DND-41 (cell line): Measurements from ENCODE around the gene TBC1D9.

Experiments used
- CTCF ChIP-seq: IDR thresholded peaks from 2 replicates; pipeline ENCODE4 v1.5.1; 2012; ENCODE audit warnings: borderline replicate concordance, low read length, moderate library complexity, mild to moderate bottlenecking; ENCODE audit not compliant: poor library complexity, severe bottlenecking; ENCODE audit errors: extremely low read depth
- EZH2 ChIP-seq: IDR thresholded peaks from 3 replicates; pipeline ENCODE4 v1.6.1; 2012; ENCODE audit warnings: borderline replicate concordance, low read depth, mild to moderate bottlenecking, moderate library complexity, low read length, inconsistent platforms; ENCODE audit not compliant: severe bottlenecking

- peak; percentile 44 for TF ChIP-seq CTCF
- TF ChIP-seq EZH2 = no peak
These were observed 161.1 kb downstream of the TBC1D9 start for GRCh38 chr4:140595065-140595464.
